GM19023 (cell line): Measurements from ENCODE around the gene ZBED4.
A peak's percentile ranks its signal among the peaks of the same experiment; 100 is the strongest.
"Not testable (repeated sequence)": the region's sequence is repeated elsewhere in the genome, so short reads cannot be mapped to it uniquely, and the experiment has no call there.

ENCODE experiments used
- ATAC-seq: cut with Tn5 transposase; IDR thresholded peaks from one replicate; pipeline ENCODE4 v1.9.1; 2021; ENCODE audit warnings: mild to moderate bottlenecking, moderate library complexity; ENCODE audit not compliant: unreplicated experiment

Gene ZBED4

GRCh38 chr22:49850959-49851802 lies 2.5 kb upstream of the ZBED4 start:
- ATAC-seq = no peak

GRCh38 chr22:49852568-49852897 lies 1.1 kb upstream of the ZBED4 start:
- ATAC-seq = not testable (repeated sequence)

GRCh38 chr22:49853981-49854831 lies 562 bp downstream of the ZBED4 start:
- ATAC-seq = peak; percentile 9

- ATAC-seq = no peak
Measured at GRCh38 chr22:49855251-49855911, 1.7 kb downstream of the ZBED4 start.

- no peak for ATAC-seq
Measured at GRCh38 chr22:49856343-49856742, 2.7 kb downstream of the ZBED4 start.

- no peak for ATAC-seq
Measured at GRCh38 chr22:49856766-49857618, 3.3 kb downstream of the ZBED4 start.

GRCh38 chr22:49858827-49859226 lies 5.2 kb downstream of the ZBED4 start:
- ATAC-seq = no peak

- no peak for ATAC-seq
Measured at GRCh38 chr22:49861642-49862495, 8.2 kb downstream of the ZBED4 start.

- no peak for ATAC-seq
Measured at GRCh38 chr22:49862496-49862776, 8.8 kb downstream of the ZBED4 start.

- ATAC-seq = no peak
Measured at GRCh38 chr22:49863931-49864330, 10.3 kb downstream of the ZBED4 start.

- no peak for ATAC-seq
Measured at GRCh38 chr22:49865156-49865555, 11.5 kb downstream of the ZBED4 start.

GRCh38 chr22:49866134-49866533 lies 12.5 kb downstream of the ZBED4 start:
- no peak for ATAC-seq

GRCh38 chr22:49866646-49867045 lies 13.0 kb downstream of the ZBED4 start:
- ATAC-seq = no peak

GRCh38 chr22:49867303-49868265 lies 13.9 kb downstream of the ZBED4 start:
- ATAC-seq = no peak

GRCh38 chr22:49869086-49869830 lies 15.6 kb downstream of the ZBED4 start:
- ATAC-seq = no peak

GRCh38 chr22:49869845-49870712 lies 16.4 kb downstream of the ZBED4 start:
- no peak for ATAC-seq

- ATAC-seq = no peak
Measured at GRCh38 chr22:49871482-49871881, 17.8 kb downstream of the ZBED4 start.
